ENCODE measurements around the gene PCDHB14. TPM values are rescaled to one million over a fixed set of nuclear protein-coding genes. Genes with fewer than 3 reads are reported as not detected.
"Not testable (repeated sequence)": the region's sequence is repeated elsewhere in the genome, so short reads cannot be mapped to it uniquely, and the experiment has no call there.

PCDHB14 gene
- polyA plus RNA-seq, 1 donor (not counting 4 experiments of a cell fraction or from before 2014, with no cell fraction given), result 0.13 TPM

DNA sequence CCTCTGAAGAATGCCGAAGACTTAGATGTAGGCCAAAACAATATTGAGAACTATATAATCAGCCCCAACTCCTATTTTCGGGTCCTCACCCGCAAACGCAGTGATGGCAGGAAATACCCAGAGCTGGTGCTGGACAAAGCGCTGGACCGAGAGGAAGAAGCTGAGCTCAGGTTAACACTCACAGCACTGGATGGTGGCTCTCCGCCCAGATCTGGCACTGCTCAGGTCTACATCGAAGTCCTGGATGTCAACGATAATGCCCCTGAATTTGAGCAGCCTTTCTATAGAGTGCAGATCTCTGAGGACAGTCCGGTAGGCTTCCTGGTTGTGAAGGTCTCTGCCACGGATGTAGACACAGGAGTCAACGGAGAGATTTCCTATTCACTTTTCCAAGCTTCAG, 8.6 kb upstream of the PCDHB14 start:
- FAIRE-seq; H3K9me3 ChIP-seq (ENCODE audit: control insufficient read depth, low read depth, low read length): not testable (repeated sequence)

DNA sequence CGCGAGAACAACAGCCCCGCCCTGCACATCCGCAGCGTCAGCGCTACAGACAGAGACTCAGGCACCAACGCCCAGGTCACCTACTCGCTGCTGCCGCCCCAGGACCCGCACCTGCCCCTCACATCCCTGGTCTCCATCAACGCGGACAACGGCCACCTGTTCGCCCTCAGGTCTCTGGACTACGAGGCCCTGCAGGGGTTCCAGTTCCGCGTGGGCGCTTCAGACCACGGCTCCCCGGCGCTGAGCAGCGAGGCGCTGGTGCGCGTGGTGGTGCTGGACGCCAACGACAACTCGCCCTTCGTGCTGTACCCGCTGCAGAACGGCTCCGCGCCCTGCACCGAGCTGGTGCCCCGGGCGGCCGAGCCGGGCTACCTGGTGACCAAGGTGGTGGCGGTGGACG, 7.6 kb upstream of the PCDHB14 start:
- DNase-seq (ENCODE audit: low read depth, low spot score); H3K9me1 ChIP-seq (ENCODE audit: control insufficient read depth, extremely low read depth, insufficient read depth, low read length); H3K4me2 ChIP-seq (ENCODE audit: control insufficient read depth, extremely low read depth, insufficient read depth, low read depth, low read length); FAIRE-seq; H3K27me3 ChIP-seq (ENCODE audit: control insufficient read depth, extremely low read depth, insufficient read depth, low read length); H3K79me2 ChIP-seq (ENCODE audit: control insufficient read depth, insufficient read depth, low read length); H3K9me3 ChIP-seq (ENCODE audit: control insufficient read depth, low read depth, low read length); dilution Hi-C loops (cut with MboI; ENCODE audit: extremely low pct_ligation_motif_present, low sequenced_read_pairs); H3K4me1 ChIP-seq (ENCODE audit: control insufficient read depth, extremely low read depth, insufficient read depth, low read length); H3K27ac ChIP-seq (ENCODE audit: control insufficient read depth, insufficient read depth, low read length); H3K9ac ChIP-seq (ENCODE audit: control insufficient read depth, extremely low read depth, insufficient read depth, low read length); H3K36me3 ChIP-seq (ENCODE audit: control insufficient read depth in 2 of 2, extremely low read depth in 1 of 2, insufficient read depth in 2 of 2, low read length in 2 of 2); H4K20me1 ChIP-seq (ENCODE audit: control insufficient read depth, extremely low read depth, insufficient read depth, low read length); H2AFZ ChIP-seq (ENCODE audit: control insufficient read depth, low read length); H3K4me3 ChIP-seq (ENCODE audit: control insufficient read depth in 2 of 3, extremely low read depth in 1 of 3, insufficient read depth in 2 of 3, low read depth in 1 of 3, low read length in 3 of 3): not testable (repeated sequence)

More for the DNA sequence above, 8.6 kb upstream of the PCDHB14 start:
- H3K9ac ChIP-seq (ENCODE audit: control insufficient read depth, extremely low read depth, insufficient read depth, low read length); H3K4me3 ChIP-seq (ENCODE audit: control insufficient read depth in 2 of 3, extremely low read depth in 1 of 3, insufficient read depth in 2 of 3, low read depth in 1 of 3, low read length in 3 of 3); H3K4me1 ChIP-seq (ENCODE audit: control insufficient read depth, extremely low read depth, insufficient read depth, low read length); H3K9me1 ChIP-seq (ENCODE audit: control insufficient read depth, extremely low read depth, insufficient read depth, low read length); dilution Hi-C loops (cut with MboI; ENCODE audit: extremely low pct_ligation_motif_present, low sequenced_read_pairs); H4K20me1 ChIP-seq (ENCODE audit: control insufficient read depth, extremely low read depth, insufficient read depth, low read length); H3K27me3 ChIP-seq (ENCODE audit: control insufficient read depth, extremely low read depth, insufficient read depth, low read length); H3K4me2 ChIP-seq (ENCODE audit: control insufficient read depth, extremely low read depth, insufficient read depth, low read depth, low read length); DNase-seq (ENCODE audit: low read depth, low spot score); H3K27ac ChIP-seq (ENCODE audit: control insufficient read depth, insufficient read depth, low read length); H2AFZ ChIP-seq (ENCODE audit: control insufficient read depth, low read length); H3K79me2 ChIP-seq (ENCODE audit: control insufficient read depth, insufficient read depth, low read length); H3K36me3 ChIP-seq (ENCODE audit: control insufficient read depth in 2 of 2, extremely low read depth in 1 of 2, insufficient read depth in 2 of 2, low read length in 2 of 2): not testable (repeated sequence)

GRCh38 chr5:141216035-141216434, 7.1 kb upstream of the PCDHB14 start:
- H3K9ac ChIP-seq (ENCODE audit: control insufficient read depth, extremely low read depth, insufficient read depth, low read length); H3K4me2 ChIP-seq (ENCODE audit: control insufficient read depth, extremely low read depth, insufficient read depth, low read depth, low read length); H3K27ac ChIP-seq (ENCODE audit: control insufficient read depth, insufficient read depth, low read length); H2AFZ ChIP-seq (ENCODE audit: control insufficient read depth, low read length); H3K9me1 ChIP-seq (ENCODE audit: control insufficient read depth, extremely low read depth, insufficient read depth, low read length); H3K27me3 ChIP-seq (ENCODE audit: control insufficient read depth, extremely low read depth, insufficient read depth, low read length); H4K20me1 ChIP-seq (ENCODE audit: control insufficient read depth, extremely low read depth, insufficient read depth, low read length); H3K4me1 ChIP-seq (ENCODE audit: control insufficient read depth, extremely low read depth, insufficient read depth, low read length); H3K9me3 ChIP-seq (ENCODE audit: control insufficient read depth, low read depth, low read length); H3K4me3 ChIP-seq (ENCODE audit: control insufficient read depth in 2 of 3, extremely low read depth in 1 of 3, insufficient read depth in 2 of 3, low read depth in 1 of 3, low read length in 3 of 3); DNase-seq (ENCODE audit: low read depth, low spot score); H3K36me3 ChIP-seq (ENCODE audit: control insufficient read depth in 2 of 2, extremely low read depth in 1 of 2, insufficient read depth in 2 of 2, low read length in 2 of 2); dilution Hi-C loops (cut with MboI; ENCODE audit: extremely low pct_ligation_motif_present, low sequenced_read_pairs); FAIRE-seq; H3K79me2 ChIP-seq (ENCODE audit: control insufficient read depth, insufficient read depth, low read length): not testable (repeated sequence)

- H3K4me2 ChIP-seq (ENCODE audit: control insufficient read depth, extremely low read depth, insufficient read depth, low read depth, low read length); H3K36me3 ChIP-seq (ENCODE audit: control insufficient read depth in 2 of 2, extremely low read depth in 1 of 2, insufficient read depth in 2 of 2, low read length in 2 of 2); H3K27ac ChIP-seq (ENCODE audit: control insufficient read depth, insufficient read depth, low read length); H3K4me1 ChIP-seq (ENCODE audit: control insufficient read depth, extremely low read depth, insufficient read depth, low read length); FAIRE-seq; H3K79me2 ChIP-seq (ENCODE audit: control insufficient read depth, insufficient read depth, low read length); DNase-seq (ENCODE audit: low read depth, low spot score); H2AFZ ChIP-seq (ENCODE audit: control insufficient read depth, low read length); H3K4me3 ChIP-seq (ENCODE audit: control insufficient read depth in 2 of 3, extremely low read depth in 1 of 3, insufficient read depth in 2 of 3, low read depth in 1 of 3, low read length in 3 of 3); H3K9me1 ChIP-seq (ENCODE audit: control insufficient read depth, extremely low read depth, insufficient read depth, low read length); H3K9me3 ChIP-seq (ENCODE audit: control insufficient read depth, low read depth, low read length); dilution Hi-C loops (cut with MboI; ENCODE audit: extremely low pct_ligation_motif_present, low sequenced_read_pairs); H3K27me3 ChIP-seq (ENCODE audit: control insufficient read depth, extremely low read depth, insufficient read depth, low read length); H3K9ac ChIP-seq (ENCODE audit: control insufficient read depth, extremely low read depth, insufficient read depth, low read length); H4K20me1 ChIP-seq (ENCODE audit: control insufficient read depth, extremely low read depth, insufficient read depth, low read length): not testable (repeated sequence)
Observed at GRCh38 chr5:141224844-141225243, 1.7 kb downstream of the PCDHB14 start.

GRCh38 chr5:141225421-141225820, 2.3 kb downstream of the PCDHB14 start:
- H3K4me1 ChIP-seq (ENCODE audit: control insufficient read depth, extremely low read depth, insufficient read depth, low read length); H3K9me1 ChIP-seq (ENCODE audit: control insufficient read depth, extremely low read depth, insufficient read depth, low read length); FAIRE-seq; H3K4me3 ChIP-seq (ENCODE audit: control insufficient read depth in 2 of 3, extremely low read depth in 1 of 3, insufficient read depth in 2 of 3, low read depth in 1 of 3, low read length in 3 of 3); H3K9me3 ChIP-seq (ENCODE audit: control insufficient read depth, low read depth, low read length); H3K27me3 ChIP-seq (ENCODE audit: control insufficient read depth, extremely low read depth, insufficient read depth, low read length); H3K4me2 ChIP-seq (ENCODE audit: control insufficient read depth, extremely low read depth, insufficient read depth, low read depth, low read length); H2AFZ ChIP-seq (ENCODE audit: control insufficient read depth, low read length); DNase-seq (ENCODE audit: low read depth, low spot score); H3K79me2 ChIP-seq (ENCODE audit: control insufficient read depth, insufficient read depth, low read length); dilution Hi-C loops (cut with MboI; ENCODE audit: extremely low pct_ligation_motif_present, low sequenced_read_pairs); H3K9ac ChIP-seq (ENCODE audit: control insufficient read depth, extremely low read depth, insufficient read depth, low read length); H3K36me3 ChIP-seq (ENCODE audit: control insufficient read depth in 2 of 2, extremely low read depth in 1 of 2, insufficient read depth in 2 of 2, low read length in 2 of 2); H4K20me1 ChIP-seq (ENCODE audit: control insufficient read depth, extremely low read depth, insufficient read depth, low read length); H3K27ac ChIP-seq (ENCODE audit: control insufficient read depth, insufficient read depth, low read length): not testable (repeated sequence)

All from keratinocyte (primary cell).